ENCODE results near the gene RING1.

Gene RING1

GRCh38 chr6:33247977-33248642 is 39.8 kb downstream of the RING1 start:
- peak; percentile 85 to 92 for DNase-seq (ENCODE audit: low read depth in 2 of 2)

- no peak for DNase-seq (ENCODE audit: low read depth in 2 of 2)
These were observed 40.3 kb downstream of the RING1 start for GRCh38 chr6:33248643-33248931.

- DNase-seq (ENCODE audit: low read depth in 2 of 2), result peak; percentile 92 to 96
These were observed 40.8 kb downstream of the RING1 start for GRCh38 chr6:33248932-33249731.

- no peak for DNase-seq (ENCODE audit: low read depth in 2 of 2)
These were observed 41.7 kb downstream of the RING1 start for GRCh38 chr6:33249732-33250630.

GRCh38 chr6:33250731-33251130 is 42.4 kb downstream of the RING1 start:
- no peak for DNase-seq (ENCODE audit: low read depth in 2 of 2)

- no peak for DNase-seq (ENCODE audit: low read depth in 2 of 2)
These were observed 43.2 kb downstream of the RING1 start for GRCh38 chr6:33251395-33252012.

- no peak for DNase-seq (ENCODE audit: low read depth in 2 of 2)
These were observed 44.5 kb downstream of the RING1 start for GRCh38 chr6:33252759-33253158.

- DNase-seq (ENCODE audit: low read depth in 2 of 2), result no peak
These were observed 46.3 kb downstream of the RING1 start for GRCh38 chr6:33254591-33254990.

- DNase-seq (ENCODE audit: low read depth in 2 of 2), result no peak
These were observed 50.7 kb downstream of the RING1 start for GRCh38 chr6:33259032-33259431.
